ENCODE measurements around the gene SPRR1A.

GRCh38 chr1:153032073-153032472 is 48.2 kb downstream of the SPRR1A start:
- TF ChIP-seq EZH2 (optimal IDR thresholded peaks at IDR 0.05; ENCODE audit: low read depth, low read length) (no peak), CTCF (IDR thresholded peaks at IDR 0.05; ENCODE audit: low read length) (no peak), EZH2phosphoT487 (IDR thresholded peaks at IDR 0.05; ENCODE audit: low read length) (no peak)
